Spleen (tissue), 7 donors: ENCODE data around the gene UBXN11.

ENCODE experiments used
- POLR2A ChIP-seq, 3 donors: fragments of 450-650 bp; IDR thresholded peaks; one replicate each; pipeline ENCODE4 v1.5.1; 2017; ENCODE audit warnings: antibody characterized with exemption in 3 of 3, mild to moderate bottlenecking in 1 of 3
- TF ChIP-seq, protein P1 (sequence below), 11 experiments: fragments of 200-600 bp in 7 of 11; fragments of 450-650 bp in 4 of 11; sonication (generic) in 4 of 11; IDR thresholded peaks in 8 of 11; conservative IDR thresholded peaks in 3 of 11; 1 replicate in 7 of 11; 2 replicates in 4 of 11; pipeline versions ENCODE4 v1.4.0 to v1.8.0; 2016 to 2021; ENCODE audit warnings: antibody characterized with exemption in 11 of 11, inconsistent platforms in 4 of 11, mild to moderate bottlenecking in 1 of 11
- donor health status: DM: no; HTN: no; CAD: no; lungs with moderate emphysema.
- donor health status: DM: no; HTN: no; CAD: no.
- donor health status: DM: no; HTN: no; CAD: no.

DNA sequence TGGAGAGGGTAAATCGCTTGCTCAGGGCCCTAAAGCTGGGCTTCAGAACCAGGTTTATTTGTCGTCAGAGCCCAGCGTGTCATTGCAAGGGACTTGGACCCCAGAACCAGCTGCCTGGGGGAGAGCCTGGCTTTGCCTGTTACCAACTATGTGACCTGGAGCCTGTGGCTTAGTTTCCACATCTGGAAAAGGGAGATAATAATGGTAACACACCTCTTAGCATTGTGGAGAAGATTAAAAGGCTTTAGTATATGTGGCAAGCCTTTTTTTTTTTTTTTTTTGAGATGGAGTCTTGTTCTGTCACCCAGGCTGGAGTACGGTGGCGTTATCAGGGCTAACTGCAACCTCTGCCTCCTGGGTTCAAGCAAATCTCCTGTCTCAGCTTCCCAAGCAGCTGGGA lies 23.8 kb upstream of the UBXN11 start:
- no peak for TF ChIP-seq POLR2A (IDR thresholded peaks at IDR 0.05)
- TF ChIP-seq, protein P1, sequence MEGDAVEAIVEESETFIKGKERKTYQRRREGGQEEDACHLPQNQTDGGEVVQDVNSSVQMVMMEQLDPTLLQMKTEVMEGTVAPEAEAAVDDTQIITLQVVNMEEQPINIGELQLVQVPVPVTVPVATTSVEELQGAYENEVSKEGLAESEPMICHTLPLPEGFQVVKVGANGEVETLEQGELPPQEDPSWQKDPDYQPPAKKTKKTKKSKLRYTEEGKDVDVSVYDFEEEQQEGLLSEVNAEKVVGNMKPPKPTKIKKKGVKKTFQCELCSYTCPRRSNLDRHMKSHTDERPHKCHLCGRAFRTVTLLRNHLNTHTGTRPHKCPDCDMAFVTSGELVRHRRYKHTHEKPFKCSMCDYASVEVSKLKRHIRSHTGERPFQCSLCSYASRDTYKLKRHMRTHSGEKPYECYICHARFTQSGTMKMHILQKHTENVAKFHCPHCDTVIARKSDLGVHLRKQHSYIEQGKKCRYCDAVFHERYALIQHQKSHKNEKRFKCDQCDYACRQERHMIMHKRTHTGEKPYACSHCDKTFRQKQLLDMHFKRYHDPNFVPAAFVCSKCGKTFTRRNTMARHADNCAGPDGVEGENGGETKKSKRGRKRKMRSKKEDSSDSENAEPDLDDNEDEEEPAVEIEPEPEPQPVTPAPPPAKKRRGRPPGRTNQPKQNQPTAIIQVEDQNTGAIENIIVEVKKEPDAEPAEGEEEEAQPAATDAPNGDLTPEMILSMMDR (IDR thresholded peaks at IDR 0.05 in 8 of 11, conservative IDR thresholded peaks at IDR 0.05 in 3 of 11), result no peak
